Cerebellar cortex (tissue), 1 donor: ENCODE data around the gene TBX1.

ENCODE experiments used
- DNase-seq: peaks from one replicate; pipeline ENCODE4 v3.0.0-alpha.2; 2015; ENCODE audit warnings: low spot score

TBX1 gene

DNA sequence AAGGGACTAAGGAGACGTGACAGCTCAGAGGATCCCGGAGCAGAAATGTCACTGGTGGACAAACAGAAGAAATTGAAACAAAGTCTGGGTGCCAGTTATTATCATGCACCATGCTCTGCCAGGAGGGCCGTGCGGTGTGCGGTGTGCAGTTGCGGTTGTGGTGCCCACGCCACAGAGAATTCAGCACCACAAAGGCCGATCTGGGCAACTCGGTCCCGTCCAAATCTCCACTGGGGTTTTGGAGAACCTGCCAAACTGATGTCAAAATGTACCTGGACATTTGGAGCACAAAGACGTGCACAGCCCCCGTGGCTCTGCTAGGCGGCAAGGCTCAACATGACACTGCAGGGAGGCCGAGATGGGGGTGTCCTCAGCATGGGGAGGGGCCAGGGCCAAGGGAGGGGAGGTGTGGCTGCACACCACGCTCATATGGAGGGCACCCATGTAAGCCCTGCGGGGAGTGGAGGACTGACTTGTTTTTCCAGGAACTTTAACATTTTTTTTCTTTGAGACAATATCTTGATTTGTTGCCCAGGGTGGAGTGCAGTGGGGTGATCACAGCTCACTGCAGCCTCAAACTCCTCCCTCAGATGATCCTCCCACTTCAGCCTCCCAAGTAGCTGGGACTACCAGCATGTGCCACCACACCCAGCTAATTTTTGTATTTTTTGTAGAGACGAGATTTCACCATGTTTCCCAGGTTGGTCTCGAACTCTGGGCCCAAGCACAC is 54.7 kb downstream of the TBX1 start:
- DNase-seq: no peak

GRCh38 chr22:19815823-19816290 is 55.3 kb downstream of the TBX1 start:
- no peak for DNase-seq

- no peak for DNase-seq
Measured at GRCh38 chr22:19816372-19817119, 56.0 kb downstream of the TBX1 start.
